KMS-11 (cell line): Measurements from ENCODE around the gene ZNF134.

ENCODE experiments used
- H2AFZ ChIP-seq: fragments of 200-600 bp; sonication (generic); 2 replicates; pipeline ENCODE4 v1.6.1; 2016; ENCODE audit warnings: antibody characterized with exemption, mixed run types, low read depth
- H3K27ac ChIP-seq: fragments of 200-600 bp; sonication (generic); 2 replicates; pipeline ENCODE4 v1.6.1; 2016; ENCODE audit warnings: mild to moderate bottlenecking, mixed run types
- H3K27me3 ChIP-seq: fragments of 200-600 bp; sonication (generic); 2 replicates; pipeline ENCODE4 v1.6.1; 2017; ENCODE audit warnings: mild to moderate bottlenecking, low read depth, mixed run types, moderate library complexity; ENCODE audit not compliant: insufficient read depth
- H3K36me3 ChIP-seq: fragments of 200-600 bp; sonication (generic); 2 replicates; pipeline ENCODE4 v1.6.1; 2017; ENCODE audit warnings: mild to moderate bottlenecking, mixed run types; ENCODE audit not compliant: insufficient read depth
- H3K4me1 ChIP-seq: fragments of 200-600 bp; sonication (generic); 2 replicates; pipeline ENCODE4 v1.6.1; 2016; ENCODE audit warnings: mild to moderate bottlenecking, low read depth, mixed run types; ENCODE audit not compliant: poor library complexity, severe bottlenecking
- H3K4me2 ChIP-seq: fragments of 200-600 bp; sonication (generic); 2 replicates; pipeline ENCODE4 v1.7.0; 2016; ENCODE audit warnings: mild to moderate bottlenecking, mixed run types
- H3K4me3 ChIP-seq: fragments of 200-600 bp; sonication (generic); IDR thresholded peaks from 2 replicates; pipeline ENCODE4 v1.6.1; 2017; ENCODE audit warnings: low read depth, low read length, mixed read lengths; ENCODE audit not compliant: insufficient read depth
- H3K79me2 ChIP-seq: fragments of 200-600 bp; sonication (generic); 2 replicates; pipeline ENCODE4 v1.6.1; 2016; ENCODE audit warnings: low read depth, mixed run types; ENCODE audit not compliant: insufficient read depth
- H3K9ac ChIP-seq: fragments of 200-600 bp; sonication (generic); 2 replicates; pipeline ENCODE4 v1.6.1; 2016; ENCODE audit warnings: mild to moderate bottlenecking, mixed run types
- H4K20me1 ChIP-seq: fragments of 200-600 bp; sonication (generic); 2 replicates; pipeline ENCODE4 v1.6.1; 2016; ENCODE audit warnings: mild to moderate bottlenecking, mixed run types; ENCODE audit not compliant: insufficient read depth
- CTCF ChIP-seq: fragments of 200-600 bp; sonication (generic); conservative IDR thresholded peaks from 2 replicates; pipeline ENCODE4 v1.6.1; 2017; ENCODE audit warnings: low read depth, mild to moderate bottlenecking, antibody characterized with exemption, low read length, moderate library complexity, mixed read lengths

Gene ZNF134

GRCh38 chr19:57576661-57577060 is 37.4 kb upstream of the ZNF134 start:
- Histone ChIP-seq H2AFZ (no peak overlapping the region), H3K27me3 (no peaks in the 10 kb centered on the region), H3K4me2 (no peak overlapping the region), H3K36me3 (peaks cover 22% of the 10 kb centered on the region; the same call in 1 of the 2 replicates), H3K9ac (no peak overlapping the region), H3K27ac (no peak overlapping the region), H4K20me1 (no peaks in the 10 kb centered on the region), H3K79me2 (peaks cover 5% of the 10 kb centered on the region; the same call in 1 of the 2 replicates), H3K4me3 (no peak overlapping the region), H3K4me1 (no peaks in the 10 kb centered on the region)
- no peak for TF ChIP-seq CTCF

- Histone ChIP-seq H3K36me3 (peaks cover 13% of the 10 kb centered on the region; the same call in 1 of the 2 replicates), H3K4me2 (peak within 1 kb of the TSS; percentile 62), H3K27ac (no peak within 1 kb of the TSS; the same call in 1 of the 2 replicates), H3K9ac (peak within 1 kb of the TSS; percentile 47; the same call in 1 of the 2 replicates), H3K4me3 (no peak within 1 kb of the TSS), H3K4me1 (no peaks in the 10 kb centered on the region), H3K79me2 (peaks cover 5% of the 10 kb centered on the region; the same call in 1 of the 2 replicates), H2AFZ (peak within 1 kb of the TSS; percentile 89), H3K27me3 (no peaks in the 10 kb centered on the region), H4K20me1 (no peaks in the 10 kb centered on the region)
- TF ChIP-seq CTCF, result no peak
Measured at GRCh38 chr19:57578487-57579205, 35.4 kb upstream of the ZNF134 start, which contains the start of gene ZNF416. TSS of gene ZNF416 (minus strand) at chr19:57578911. CDS start at chr19:57578704, 207 bp downstream.

DNA sequence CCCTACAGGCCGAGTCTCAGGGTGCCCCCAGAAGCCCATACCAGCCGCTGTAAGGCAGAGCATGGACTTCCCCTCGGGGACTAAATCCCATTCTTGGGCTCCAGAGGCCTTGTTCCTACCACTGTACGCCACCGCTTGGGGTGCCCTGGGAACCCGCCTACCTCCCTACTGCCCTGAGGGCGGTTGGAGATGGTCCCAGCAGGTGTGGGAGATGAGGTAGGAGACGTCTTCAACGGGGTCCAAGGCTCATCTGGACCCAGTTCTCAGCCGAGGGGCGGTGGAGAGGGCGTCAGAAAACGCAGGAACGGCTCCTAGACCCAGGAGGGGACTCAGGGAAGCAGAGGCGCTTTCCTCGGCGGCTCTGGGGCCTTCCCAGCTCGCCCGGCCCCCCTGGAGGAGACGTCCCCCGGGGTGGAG is 30.9 kb upstream of the ZNF134 start:
- TF ChIP-seq CTCF, result no peak
- H3K36me3 ChIP-seq, result no peaks in the 10 kb centered on the region
- H3K4me1 ChIP-seq, result no peaks in the 10 kb centered on the region
- H3K9ac ChIP-seq, result no peak overlapping the region
- no peaks in the 10 kb centered on the region for H3K27me3 ChIP-seq
- H3K4me3 ChIP-seq, result no peak overlapping the region
- H3K27ac ChIP-seq, result no peak overlapping the region
- no peak overlapping the region for H3K4me2 ChIP-seq
- no peaks in the 10 kb centered on the region for H4K20me1 ChIP-seq
- no peak overlapping the region for H2AFZ ChIP-seq
- H3K79me2 ChIP-seq, result no peaks in the 10 kb centered on the region

- Histone ChIP-seq H3K79me2 (no peaks in the 10 kb centered on the region), H3K27ac (no peak within 1 kb of the TSS), H3K36me3 (no peaks in the 10 kb centered on the region), H3K4me1 (no peaks in the 10 kb centered on the region), H3K4me2 (no peak within 1 kb of the TSS), H2AFZ (no peak within 1 kb of the TSS), H3K4me3 (no peak within 1 kb of the TSS), H4K20me1 (no peaks in the 10 kb centered on the region), H3K27me3 (no peaks in the 10 kb centered on the region), H3K9ac (no peak within 1 kb of the TSS)
- TF ChIP-seq CTCF, result no peak
Measured at GRCh38 chr19:57583521-57584416, 30.3 kb upstream of the ZNF134 start, which contains the start of gene ZIK1. TSS of gene ZIK1 (plus strand) at chr19:57584145. CDS start at chr19:57584357, 212 bp downstream.
